Measurements from ENCODE around the gene AREG. TPM values are rescaled to one million over a fixed set of nuclear protein-coding genes. Genes with fewer than 3 reads are reported as not detected.

AREG gene
- total and polyA plus RNA-seq, 2 of the 4 experiments (the other 2 are of a cell fraction), result 0.17 to 0.18 TPM

- H2BK15ac ChIP-seq (ENCODE audit: low read depth, low read length), result no peak overlapping the region
- H3K27ac ChIP-seq (ENCODE audit: insufficient read depth, low read length), result no peak overlapping the region
- H3K36me3 ChIP-seq (ENCODE audit: control insufficient read depth, insufficient read depth, low read length), result no peaks in the 10 kb centered on the region
- no peak overlapping the region for H2AK9ac ChIP-seq (replicated peaks; ENCODE audit: low read depth, low read length, poor library complexity)
- intact Hi-C loops (cut with micrococcal nuclease), result no loop called here
- CTCF ChIA-PET, result no interaction called here
- H2BK5ac ChIP-seq (ENCODE audit: low read depth, low read length, poor library complexity, severe bottlenecking), result no peak overlapping the region
- H3K9me1 ChIP-seq (ENCODE audit: insufficient read depth, low read length), result no peaks in the 10 kb centered on the region
- dilution Hi-C loops (cut with HindIII; ENCODE audit: low sequenced_read_pairs, unreplicated experiment), result no loop called here
- no peak overlapping the region for H3K4me2 ChIP-seq (ENCODE audit: low read depth, low read length)
- no peak overlapping the region for H2AK5ac ChIP-seq (ENCODE audit: low read depth, low read length)
- no peak overlapping the region for H2BK20ac ChIP-seq (ENCODE audit: low read depth, low read length)
- H4K5ac ChIP-seq (ENCODE audit: low read depth, low read length), result no peak overlapping the region
- POLR2A ChIA-PET (ENCODE audit: unreplicated experiment), result no interaction called here
- no TSS peak for BruUV-seq (replicated peaks)
- no peaks in the 10 kb centered on the region for H4K20me1 ChIP-seq (ENCODE audit: insufficient read depth, low read length)
- H3K4ac ChIP-seq (ENCODE audit: low read depth, low read length), result no peak overlapping the region
- H4K91ac ChIP-seq (ENCODE audit: insufficient read depth, low read depth, low read length), result no peak overlapping the region
- H2BK120ac ChIP-seq (ENCODE audit: low read depth, low read length), result no peak overlapping the region
- no peak overlapping the region for H3K14ac ChIP-seq (replicated peaks; ENCODE audit: low read depth, low read length)
- DNase-seq, result no peak
- H3K23ac ChIP-seq (ENCODE audit: low read depth, low read length), result no peak overlapping the region
- no peaks in the 10 kb centered on the region for H3K4me1 ChIP-seq (ENCODE audit: control insufficient read depth, insufficient read depth, low read length)
- H3K9me3 ChIP-seq (ENCODE audit: control insufficient read depth, insufficient read depth, low read length), result no peaks in the 10 kb centered on the region
- H2AFZ ChIP-seq (replicated peaks; ENCODE audit: low read length, poor library complexity), result no peak overlapping the region
- H3K27me3 ChIP-seq (ENCODE audit: control insufficient read depth, insufficient read depth, low read length), result no peaks in the 10 kb centered on the region
- in situ Hi-C loops (cut with MboI; ENCODE audit: low sequenced_read_pairs), result no loop called here
- TF ChIP-seq, protein P1, sequence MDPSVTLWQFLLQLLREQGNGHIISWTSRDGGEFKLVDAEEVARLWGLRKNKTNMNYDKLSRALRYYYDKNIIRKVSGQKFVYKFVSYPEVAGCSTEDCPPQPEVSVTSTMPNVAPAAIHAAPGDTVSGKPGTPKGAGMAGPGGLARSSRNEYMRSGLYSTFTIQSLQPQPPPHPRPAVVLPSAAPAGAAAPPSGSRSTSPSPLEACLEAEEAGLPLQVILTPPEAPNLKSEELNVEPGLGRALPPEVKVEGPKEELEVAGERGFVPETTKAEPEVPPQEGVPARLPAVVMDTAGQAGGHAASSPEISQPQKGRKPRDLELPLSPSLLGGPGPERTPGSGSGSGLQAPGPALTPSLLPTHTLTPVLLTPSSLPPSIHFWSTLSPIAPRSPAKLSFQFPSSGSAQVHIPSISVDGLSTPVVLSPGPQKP (IDR thresholded peaks at IDR 0.05; ENCODE audit: borderline replicate concordance, low read depth, low read length), result no peak
- TF ChIP-seq CHD1 (IDR thresholded peaks at IDR 0.05; ENCODE audit: low read depth, low read length) (no peak), RFX5 (IDR thresholded peaks at IDR 0.05; ENCODE audit: low read depth, low read length) (no peak), MAFK (IDR thresholded peaks at IDR 0.05; ENCODE audit: low read depth, low read length) (no peak), MXI1 (IDR thresholded peaks at IDR 0.05; ENCODE audit: borderline replicate concordance, low read depth, low read length) (no peak), CEBPB (IDR thresholded peaks at IDR 0.05; ENCODE audit: low read depth, low read length) (no peak), SMC3 (IDR thresholded peaks at IDR 0.05; ENCODE audit: low read depth, low read length) (no peak), RAD21 (IDR thresholded peaks at IDR 0.05; ENCODE audit: low read length) (no peak), FOS (IDR thresholded peaks at IDR 0.05; ENCODE audit: low read depth, low read length) (no peak), NFE2L2 (IDR thresholded peaks at IDR 0.05; ENCODE audit: low read depth, low read length) (no peak), MAZ (IDR thresholded peaks at IDR 0.05; ENCODE audit: borderline replicate concordance, low read depth, low read length) (no peak), POLR2A (IDR thresholded peaks at IDR 0.05; ENCODE audit: low read depth, low read length) (no peak), RCOR1 (IDR thresholded peaks at IDR 0.05; ENCODE audit: insufficient replicate concordance, low read length) (no peak), CTCF (conservative IDR thresholded peaks at IDR 0.05; ENCODE audit: low read depth, low read length) (no peak), BHLHE40 (IDR thresholded peaks at IDR 0.05; ENCODE audit: low read depth, low read length) (no peak)
- TF ChIP-seq, protein P2, sequence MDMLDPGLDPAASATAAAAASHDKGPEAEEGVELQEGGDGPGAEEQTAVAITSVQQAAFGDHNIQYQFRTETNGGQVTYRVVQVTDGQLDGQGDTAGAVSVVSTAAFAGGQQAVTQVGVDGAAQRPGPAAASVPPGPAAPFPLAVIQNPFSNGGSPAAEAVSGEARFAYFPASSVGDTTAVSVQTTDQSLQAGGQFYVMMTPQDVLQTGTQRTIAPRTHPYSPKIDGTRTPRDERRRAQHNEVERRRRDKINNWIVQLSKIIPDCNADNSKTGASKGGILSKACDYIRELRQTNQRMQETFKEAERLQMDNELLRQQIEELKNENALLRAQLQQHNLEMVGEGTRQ (IDR thresholded peaks at IDR 0.05; ENCODE audit: low read depth, low read length), result no peak
- no peaks in the 10 kb centered on the region for H3K79me1 ChIP-seq (ENCODE audit: low read depth in 1 of 2, low read length in 2 of 2)
- H3K56ac ChIP-seq (ENCODE audit: extremely low read depth, insufficient read depth, low read length), result no peak overlapping the region
- WGBS, 2 experiments (ENCODE audit: extremely low coverage in 2 of 2, insufficient read length in 1 of 2), result no CpG with 5 or more reads among the region's 1 CpG
- H4K8ac ChIP-seq (ENCODE audit: low read depth in 2 of 2, low read length in 2 of 2), result no peak overlapping the region
- H3K4me3 ChIP-seq (ENCODE audit: insufficient read depth, low read depth, low read length), result no peak overlapping the region
- H3K18ac ChIP-seq (ENCODE audit: low read depth, low read length), result no peak overlapping the region
- ATAC-seq (ENCODE audit: low read depth), result no peak
- no peak overlapping the region for H3K9ac ChIP-seq (ENCODE audit: low read depth, low read length)
Observed at GRCh38 chr4:74438661-74439060, 6.3 kb upstream of the AREG start.

All from IMR-90 (cell line).